ENCODE data around the gene PITRM1. TPM values are rescaled to one million over a fixed set of nuclear protein-coding genes. Genes with fewer than 3 reads are reported as not detected.

Gene PITRM1
- total RNA-seq, 4 donors from 2014 or later = 73.1 to 109 (median 81.8) TPM

DNA sequence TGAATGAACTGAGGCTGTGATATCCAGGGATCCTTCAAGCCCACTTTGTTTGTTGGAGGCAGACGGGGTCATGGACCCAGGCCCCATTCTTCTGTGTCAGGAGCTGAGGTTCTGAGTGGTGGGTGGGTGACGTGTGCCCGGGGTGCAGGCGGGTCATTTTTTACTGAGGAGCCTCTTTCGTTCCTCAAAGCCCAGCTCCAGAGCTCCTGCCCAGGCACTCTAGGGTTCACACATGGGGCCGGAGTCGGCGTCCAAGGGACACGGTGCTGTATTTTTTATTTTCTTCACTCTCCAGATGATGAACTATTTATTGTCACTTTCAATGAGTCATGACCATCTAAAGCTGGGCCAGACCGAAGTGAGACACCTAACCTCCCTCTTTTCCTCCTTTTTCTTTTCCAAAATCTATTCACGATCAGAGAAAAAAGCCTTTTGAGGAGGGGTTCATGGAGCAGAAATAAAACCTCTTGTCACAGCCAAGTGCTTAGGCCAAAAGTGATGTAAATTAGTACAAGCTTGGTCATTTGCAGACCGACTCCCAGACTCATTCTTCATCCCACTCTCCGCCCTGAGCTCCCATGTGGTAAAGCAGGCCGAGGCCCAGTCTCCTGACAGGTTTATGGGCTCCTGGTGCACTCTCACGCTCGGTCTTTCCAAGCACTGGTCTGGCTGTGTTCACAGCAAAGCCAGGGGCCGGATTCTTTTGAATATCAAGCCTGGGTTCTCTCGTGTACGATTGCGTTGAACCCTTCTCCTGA lies 41.4 kb upstream of the PITRM1 start:
- TF ChIP-seq, protein P1, sequence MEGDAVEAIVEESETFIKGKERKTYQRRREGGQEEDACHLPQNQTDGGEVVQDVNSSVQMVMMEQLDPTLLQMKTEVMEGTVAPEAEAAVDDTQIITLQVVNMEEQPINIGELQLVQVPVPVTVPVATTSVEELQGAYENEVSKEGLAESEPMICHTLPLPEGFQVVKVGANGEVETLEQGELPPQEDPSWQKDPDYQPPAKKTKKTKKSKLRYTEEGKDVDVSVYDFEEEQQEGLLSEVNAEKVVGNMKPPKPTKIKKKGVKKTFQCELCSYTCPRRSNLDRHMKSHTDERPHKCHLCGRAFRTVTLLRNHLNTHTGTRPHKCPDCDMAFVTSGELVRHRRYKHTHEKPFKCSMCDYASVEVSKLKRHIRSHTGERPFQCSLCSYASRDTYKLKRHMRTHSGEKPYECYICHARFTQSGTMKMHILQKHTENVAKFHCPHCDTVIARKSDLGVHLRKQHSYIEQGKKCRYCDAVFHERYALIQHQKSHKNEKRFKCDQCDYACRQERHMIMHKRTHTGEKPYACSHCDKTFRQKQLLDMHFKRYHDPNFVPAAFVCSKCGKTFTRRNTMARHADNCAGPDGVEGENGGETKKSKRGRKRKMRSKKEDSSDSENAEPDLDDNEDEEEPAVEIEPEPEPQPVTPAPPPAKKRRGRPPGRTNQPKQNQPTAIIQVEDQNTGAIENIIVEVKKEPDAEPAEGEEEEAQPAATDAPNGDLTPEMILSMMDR (IDR thresholded peaks at IDR 0.05; ENCODE audit: low read depth) = no peak

DNA sequence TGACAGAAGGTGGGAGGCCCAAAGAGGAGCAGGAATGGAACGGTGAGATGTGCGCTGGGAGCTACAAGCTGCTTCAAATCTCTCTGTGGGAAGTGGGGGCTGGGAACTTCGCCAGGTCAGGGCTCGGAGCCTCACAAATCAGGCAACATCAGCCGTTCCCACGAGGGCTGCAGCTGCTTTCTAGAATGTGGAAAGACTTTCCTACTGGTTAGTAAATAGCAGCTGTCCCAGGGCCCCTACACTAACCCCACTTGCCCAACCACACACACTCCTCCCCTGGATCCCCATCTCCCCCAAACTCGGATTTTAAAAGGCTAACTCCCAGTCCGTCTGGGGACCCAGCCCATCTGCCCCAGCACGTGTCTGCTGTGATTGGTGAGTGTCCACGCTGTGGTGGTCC lies 40.6 kb upstream of the PITRM1 start:
- TF ChIP-seq, protein P1 (IDR thresholded peaks at IDR 0.05; ENCODE audit: low read depth) = no peak

DNA sequence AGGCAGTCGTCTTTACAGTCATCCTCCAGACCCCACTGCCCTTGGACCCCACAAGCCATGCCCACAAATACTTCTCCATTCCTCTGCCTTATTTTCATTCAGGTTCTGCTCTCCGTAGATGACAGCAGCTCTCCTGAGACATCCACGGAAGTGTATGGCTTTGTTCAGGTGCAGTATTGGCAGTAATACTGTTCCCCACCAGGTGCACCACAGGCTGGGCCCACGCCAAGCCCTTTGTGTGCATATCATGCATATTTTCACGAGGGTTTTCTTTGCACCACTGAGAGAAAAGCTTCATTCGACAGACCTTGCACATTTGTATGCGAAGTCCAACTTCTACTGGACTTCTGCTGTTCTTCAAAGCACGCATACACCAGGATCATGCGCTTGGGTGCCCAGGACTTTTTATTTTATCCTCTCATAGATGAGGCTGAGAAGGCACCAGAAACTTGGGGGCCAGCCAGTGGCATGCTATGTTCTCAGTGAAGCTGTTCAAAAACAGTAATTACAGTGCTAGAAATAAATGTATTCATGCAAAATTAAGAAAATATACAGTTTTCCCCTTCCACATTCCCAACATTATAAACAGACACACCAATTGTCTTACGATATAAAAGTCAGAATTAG lies 37.8 kb upstream of the PITRM1 start:
- TF ChIP-seq, protein P1 (IDR thresholded peaks at IDR 0.05; ENCODE audit: low read depth) = no peak

DNA sequence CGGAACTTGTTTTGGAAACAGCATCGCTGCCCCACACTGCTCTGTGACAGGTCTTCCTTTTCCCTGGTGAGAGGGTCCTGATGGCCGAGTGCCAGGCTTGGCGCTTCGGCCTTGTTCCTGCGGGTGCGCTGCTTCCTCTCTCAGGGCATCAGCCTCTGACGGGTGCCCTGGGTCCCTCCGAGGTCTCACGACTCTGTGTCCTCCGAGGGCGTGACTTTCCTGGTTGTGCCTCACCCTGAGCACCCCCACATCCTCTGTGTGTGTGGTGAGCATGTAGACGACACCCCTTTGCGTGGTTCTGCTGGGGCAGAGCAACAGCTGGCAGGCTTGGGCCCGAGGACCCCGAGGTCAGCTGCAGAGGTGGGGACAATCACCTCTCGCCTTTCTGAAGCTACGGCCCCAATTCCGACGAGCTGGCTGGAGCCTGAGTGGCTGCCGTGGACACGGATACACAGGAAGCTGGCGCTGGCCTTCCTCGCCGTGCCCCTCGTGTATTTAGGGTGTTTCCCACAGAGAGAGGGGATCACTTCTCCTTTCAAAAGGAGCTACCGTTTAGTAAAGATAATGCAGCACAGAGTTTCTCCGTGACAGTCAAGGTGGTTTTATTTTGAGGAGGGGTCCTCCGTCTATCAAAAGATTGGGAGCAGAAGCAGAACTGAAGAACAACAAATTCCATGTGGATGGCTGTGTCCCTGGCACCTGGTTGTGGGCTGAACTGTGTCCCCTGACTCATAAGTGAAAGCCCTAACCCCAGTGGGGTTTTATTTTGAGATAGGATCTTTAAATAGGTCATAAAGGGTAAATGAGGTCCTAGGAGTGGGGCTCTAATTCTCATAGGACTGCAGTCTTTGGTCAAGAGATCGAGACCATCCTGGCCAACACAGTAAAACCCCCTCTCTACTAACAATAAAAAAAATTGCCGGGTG lies 36.2 kb upstream of the PITRM1 start:
- TF ChIP-seq, protein P1 (IDR thresholded peaks at IDR 0.05; ENCODE audit: low read depth) = no peak

DNA sequence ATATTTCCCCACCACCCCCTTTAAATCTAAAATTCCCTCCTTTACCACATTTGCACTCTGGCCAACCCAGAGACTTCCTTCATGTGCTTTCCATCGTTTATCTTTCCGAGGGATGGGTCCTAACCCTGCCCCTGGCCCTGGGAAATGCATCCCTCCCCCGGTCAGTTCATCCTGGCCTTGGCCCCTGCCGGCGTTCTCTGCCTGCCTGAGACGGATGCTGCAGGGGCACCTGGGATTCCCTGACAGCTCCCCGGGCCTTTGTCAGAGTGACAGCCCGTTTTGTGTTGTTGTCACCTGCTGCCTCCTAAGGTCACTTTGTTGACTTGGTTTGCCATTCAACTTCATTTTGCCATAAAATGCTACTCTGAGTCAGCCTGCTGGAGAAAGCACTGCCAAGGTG lies 34.8 kb upstream of the PITRM1 start:
- TF ChIP-seq, protein P1 (IDR thresholded peaks at IDR 0.05; ENCODE audit: low read depth) = no peak

DNA sequence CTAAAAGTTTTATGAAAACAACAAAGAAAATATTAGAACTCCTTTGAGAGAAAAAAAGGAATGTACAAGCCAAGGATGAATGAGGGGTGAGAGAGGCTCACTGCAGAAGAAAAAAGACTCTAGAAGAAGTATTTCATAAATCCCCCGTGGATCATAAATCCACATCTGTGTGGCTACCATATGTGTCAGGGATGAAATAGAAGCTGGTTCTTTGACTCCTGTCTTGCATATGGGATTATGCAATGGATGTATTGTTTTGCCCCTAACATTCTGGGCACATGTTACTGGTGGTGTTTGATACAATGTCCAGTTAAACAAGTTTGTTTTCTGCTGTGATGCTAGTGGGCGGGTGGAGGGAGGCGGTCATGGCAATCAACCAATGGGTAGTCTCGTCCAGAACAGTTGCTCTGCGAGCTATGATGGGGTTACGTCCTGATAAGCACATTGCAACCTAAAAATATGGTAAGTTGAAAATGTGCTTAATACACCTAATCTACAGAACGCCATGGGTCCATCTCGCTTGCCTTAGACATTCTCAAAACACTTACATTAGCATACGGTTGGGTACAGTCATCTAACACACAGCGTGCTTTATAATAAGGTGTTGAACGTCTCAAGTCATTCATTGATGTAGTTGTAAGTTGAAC lies 34.1 kb upstream of the PITRM1 start:
- TF ChIP-seq, protein P1 (IDR thresholded peaks at IDR 0.05; ENCODE audit: low read depth) = no peak
